IMR-90 (cell line): ENCODE measurements around the gene NTRK2. TPM values are rescaled to one million over a fixed set of nuclear protein-coding genes. Genes with fewer than 3 reads are reported as not detected.

Experiments
- ATAC-seq: fragments of 200-7000 bp; cut with Tn5 transposase; 2 replicates; pipeline ENCODE4 v1.9.1; 2020; ENCODE audit warnings: low read depth, mild to moderate bottlenecking, moderate library complexity
- BruUV-seq: library from RNA; stranded (reverse); fragments of 400-500 nt; replicated peaks from 2 replicates; lab custom pipeline; 2021; lab: Mats Ljungman, UMichigan
- CTCF ChIA-PET: fragments of 300-600 bp; formaldehyde crosslinking; extraction: SDS; loops from one replicate; lab custom pipeline; 2021; ENCODE audit warnings: antibody characterized with exemption; lab: Yijun Ruan, JAX
- POLR2A ChIA-PET: fragments of 300-600 bp; sonication (Branson Sonifier 250); formaldehyde crosslinking; loops from one replicate; lab custom pipeline; 2022; ENCODE audit warnings: antibody characterized with exemption; ENCODE audit not compliant: unreplicated experiment; lab: Charles Lee
- DNase-seq: peaks from one replicate; pipeline ENCODE4 v3.0.0; 2013
- H2AFZ ChIP-seq: replicated peaks from 2 replicates; pipeline ENCODE3; 2013; ENCODE audit warnings: low read length, mild to moderate bottlenecking; ENCODE audit not compliant: poor library complexity
- H2AK5ac ChIP-seq: 2 replicates; pipeline ENCODE4 v1.6.1; 2013; ENCODE audit warnings: low read depth, low read length, inconsistent platforms
- H2AK9ac ChIP-seq: replicated peaks from 2 replicates; pipeline ENCODE3; 2013; ENCODE audit warnings: mild to moderate bottlenecking, low read depth, low read length, moderate library complexity; ENCODE audit not compliant: poor library complexity
- H2BK120ac ChIP-seq: 2 replicates; pipeline ENCODE4 v1.6.1; 2013; ENCODE audit warnings: low read depth, low read length, inconsistent platforms
- H2BK15ac ChIP-seq: 3 replicates; pipeline ENCODE4 v1.6.1; 2013; ENCODE audit warnings: low read depth, low read length, inconsistent platforms
- H2BK20ac ChIP-seq: 2 replicates; pipeline ENCODE4 v1.6.1; 2013; ENCODE audit warnings: low read depth, mild to moderate bottlenecking, inconsistent platforms, low read length, moderate library complexity
- H2BK5ac ChIP-seq: 2 replicates; pipeline ENCODE4 v1.6.1; 2013; ENCODE audit warnings: mild to moderate bottlenecking, low read depth, low read length, inconsistent platforms; ENCODE audit not compliant: poor library complexity, severe bottlenecking
- H3K14ac ChIP-seq: replicated peaks from 2 replicates; pipeline ENCODE4 v1.6.1; 2013; ENCODE audit warnings: low read depth, low read length, inconsistent platforms
- H3K18ac ChIP-seq: 2 replicates; pipeline ENCODE4 v1.6.1; 2013; ENCODE audit warnings: low read depth, low read length, control low read depth
- H3K23ac ChIP-seq: 2 replicates; pipeline ENCODE4 v1.6.1; 2013; ENCODE audit warnings: low read depth, low read length, inconsistent platforms
- H3K27ac ChIP-seq: 2 replicates; pipeline ENCODE4 v1.5.1; 2013; ENCODE audit warnings: mild to moderate bottlenecking, control low read depth, low read length; ENCODE audit not compliant: insufficient read depth
- H3K27me3 ChIP-seq: 2 replicates; pipeline ENCODE4 v1.6.1; 2013; ENCODE audit warnings: low read length; ENCODE audit not compliant: control insufficient read depth, insufficient read depth
- H3K36me3 ChIP-seq: 2 replicates; pipeline ENCODE4 v1.6.1; 2013; ENCODE audit warnings: low read length, mixed read lengths; ENCODE audit not compliant: control insufficient read depth, insufficient read depth
- H3K4ac ChIP-seq: 2 replicates; pipeline ENCODE4 v1.6.1; 2013; ENCODE audit warnings: low read depth, low read length, inconsistent platforms
- H3K4me1 ChIP-seq: 2 replicates; pipeline ENCODE4 v1.6.1; 2013; ENCODE audit warnings: low read length, mixed read lengths; ENCODE audit not compliant: control insufficient read depth, insufficient read depth
- H3K4me2 ChIP-seq: 2 replicates; pipeline ENCODE4 v1.6.1; 2013; ENCODE audit warnings: low read depth, mild to moderate bottlenecking, control low read depth, low read length, moderate library complexity
- H3K4me3 ChIP-seq: 2 replicates; pipeline ENCODE4 v1.5.1; 2013; ENCODE audit warnings: low read depth, mild to moderate bottlenecking, control low read depth, low read length, moderate library complexity; ENCODE audit not compliant: insufficient read depth
- H3K56ac ChIP-seq: 2 replicates; pipeline ENCODE4 v1.6.1; 2013; ENCODE audit warnings: low read length, inconsistent platforms; ENCODE audit not compliant: insufficient read depth; ENCODE audit errors: extremely low read depth
- H3K79me1 ChIP-seq, 2 experiments: 2 replicates each; pipeline ENCODE4 v1.6.1; 2013; ENCODE audit warnings: low read length in 2 of 2, inconsistent platforms in 1 of 2, low read depth in 1 of 2
- H3K9ac ChIP-seq: 2 replicates; pipeline ENCODE4 v1.6.1; 2013; ENCODE audit warnings: low read depth, low read length, control low read depth
- H3K9me1 ChIP-seq: 2 replicates; pipeline ENCODE4 v1.6.1; 2013; ENCODE audit warnings: low read length, inconsistent platforms; ENCODE audit not compliant: insufficient read depth
- H3K9me3 ChIP-seq: 2 replicates; pipeline ENCODE4 v1.6.1; 2013; ENCODE audit warnings: low read length; ENCODE audit not compliant: control insufficient read depth, insufficient read depth
- H4K20me1 ChIP-seq: 2 replicates; pipeline ENCODE4 v1.6.1; 2013; ENCODE audit warnings: low read length, inconsistent platforms; ENCODE audit not compliant: insufficient read depth
- H4K5ac ChIP-seq: 2 replicates; pipeline ENCODE4 v1.6.1; 2013; ENCODE audit warnings: mild to moderate bottlenecking, low read depth, low read length, control low read depth
- H4K8ac ChIP-seq, 2 experiments: 2 replicates each; pipeline ENCODE4 v1.6.1; 2013; ENCODE audit warnings: low read depth in 2 of 2, low read length in 2 of 2, control low read depth in 1 of 2, inconsistent platforms in 1 of 2
- H4K91ac ChIP-seq: 2 replicates; pipeline ENCODE4 v1.6.1; 2013; ENCODE audit warnings: low read depth, low read length, inconsistent platforms; ENCODE audit not compliant: insufficient read depth
- BHLHE40 ChIP-seq: fragments of 150-350 bp; IDR thresholded peaks from 2 replicates; pipeline ENCODE4 v1.6.1; 2016; ENCODE audit warnings: mild to moderate bottlenecking, low read depth, low read length
- CEBPB ChIP-seq: IDR thresholded peaks from 2 replicates; pipeline ENCODE4 v1.6.1; 2012; ENCODE audit warnings: low read depth, low read length, improper control_type of control experiment
- CHD1 ChIP-seq: IDR thresholded peaks from 2 replicates; pipeline ENCODE4 v1.6.1; 2012; ENCODE audit warnings: low read depth, low read length, improper control_type of control experiment
- MAFK ChIP-seq: IDR thresholded peaks from 2 replicates; pipeline ENCODE4 v1.6.1; 2012; ENCODE audit warnings: low read depth, low read length, improper control_type of control experiment
- MAZ ChIP-seq: IDR thresholded peaks from 2 replicates; pipeline ENCODE4 v1.6.1; 2012; ENCODE audit warnings: low read depth, mild to moderate bottlenecking, low read length, improper control_type of control experiment, moderate library complexity, borderline replicate concordance
- MXI1 ChIP-seq: IDR thresholded peaks from 2 replicates; pipeline ENCODE4 v1.6.1; 2012; ENCODE audit warnings: low read depth, mild to moderate bottlenecking, low read length, moderate library complexity, borderline replicate concordance
- NFE2L2 ChIP-seq: fragments of 150-350 bp; IDR thresholded peaks from 2 replicates; pipeline ENCODE4 v1.6.1; 2016; ENCODE audit warnings: low read depth, mild to moderate bottlenecking, low read length
- POLR2A ChIP-seq: IDR thresholded peaks from 2 replicates; pipeline ENCODE4 v1.6.1; 2012; ENCODE audit warnings: mild to moderate bottlenecking, low read depth, low read length
- RCOR1 ChIP-seq: IDR thresholded peaks from 2 replicates; pipeline ENCODE4 v1.6.1; 2012; ENCODE audit warnings: mild to moderate bottlenecking, low read length, improper control_type of control experiment; ENCODE audit not compliant: insufficient replicate concordance
- RFX5 ChIP-seq: IDR thresholded peaks from 2 replicates; pipeline ENCODE4 v1.8.0; 2012; ENCODE audit warnings: low read depth, mild to moderate bottlenecking, low read length, moderate library complexity
- WGBS, 2 experiments: methylation state at CpG; one replicate each; pipeline versions ENCODE4 v1.1.5 to v1.1.7; 2013; ENCODE audit warnings: missing lambda C conversion rate in 2 of 2; ENCODE audit not compliant: insufficient read length in 1 of 2; ENCODE audit errors: extremely low coverage in 2 of 2; 5-methylcytosine and 5-hydroxymethylcytosine counted together
- dilution Hi-C: fragments of 300-500 bp; cut with HindIII; formaldehyde crosslinking; loops from one replicate; pipeline ENCODE4 v1.14.3; 2018; ENCODE audit warnings: low sequenced_read_pairs; ENCODE audit not compliant: unreplicated experiment
- in situ Hi-C: fragments of 300-500 bp; cut with MboI; formaldehyde crosslinking; loops from 3 replicates; pipeline ENCODE4 v1.14.3; 2019; ENCODE audit warnings: low sequenced_read_pairs, inconsistent platforms, mixed read lengths
- intact Hi-C: fragments of 100-400 bp; cut with micrococcal nuclease; formaldehyde crosslinking; loops from 2 replicates; pipeline ENCODE4 v1.10.0; 2022
- polyA plus RNA-seq, 3 experiments: library from polyadenylated mRNA; depleted of rRNA; stranded (reverse); fragments of >200 nt; gene quantifications; 2 replicates each; pipeline ENCODE4 v1.2.3, GENCODE V29; 2012; ENCODE audit warnings: low replicate concordance in 1 of 3
- total RNA-seq: library from RNA; depleted of rRNA; stranded (reverse); fragments of >200 nt; gene quantifications from 2 replicates; pipeline ENCODE4 v1.2.3, GENCODE V29; 2012
- TF ChIP-seq, protein P1 (sequence below): fragments of 150-350 bp; IDR thresholded peaks from 2 replicates; pipeline ENCODE4 v1.6.1; 2017; ENCODE audit warnings: mild to moderate bottlenecking, antibody characterized with exemption, low read length, low read depth
- TF ChIP-seq, protein P2 (sequence below): conservative IDR thresholded peaks from 2 replicates; pipeline ENCODE4 v1.5.1; 2012; ENCODE audit warnings: mild to moderate bottlenecking, low read depth, low read length, improper control_type of control experiment
- TF ChIP-seq, protein P3 (sequence below): fragments of 150-350 bp; IDR thresholded peaks from 2 replicates; pipeline ENCODE4 v1.6.1; 2016; ENCODE audit warnings: low read depth, mild to moderate bottlenecking, low read length, moderate library complexity, borderline replicate concordance

NTRK2 gene
- total and polyA plus RNA-seq, 2 of the 4 experiments (the other 2 are of a cell fraction): under 0.01 to 0.02 TPM

DNA sequence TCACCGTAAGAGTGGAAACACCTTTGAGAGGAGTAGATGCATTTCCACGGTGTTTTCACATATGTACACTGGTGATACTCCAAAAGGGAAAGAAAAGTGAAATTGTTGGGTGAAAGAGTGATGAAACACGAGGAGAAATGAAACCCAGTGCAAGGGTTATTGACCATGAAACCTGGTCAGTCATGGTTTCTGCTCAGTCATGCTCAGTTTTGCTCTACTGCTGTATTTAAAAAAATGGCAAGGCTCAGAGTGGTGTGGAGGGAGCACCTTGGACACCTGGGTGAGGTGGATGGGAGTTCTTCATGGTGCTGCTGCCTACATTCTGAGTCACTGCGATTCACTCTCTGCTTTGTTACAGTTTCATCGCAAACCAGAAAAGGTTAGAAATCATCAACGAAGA is 32.3 kb downstream of the NTRK2 start:
- no peak overlapping the region for H3K27ac ChIP-seq
- no peak for ATAC-seq
- H3K56ac ChIP-seq: no peak overlapping the region
- H2BK15ac ChIP-seq: no peak overlapping the region
- in situ Hi-C loops: no loop called here
- no peaks in the 10 kb centered on the region for H3K9me1 ChIP-seq
- no peak overlapping the region for H2AFZ ChIP-seq
- 54% methylated on average over 4 of the region's 6 CpGs; no CpG with 5 or more reads in 1 of the 2 experiments for WGBS, 2 experiments
- no peak overlapping the region for H3K23ac ChIP-seq
- ChIA-PET POLR2A (no interaction called here), CTCF (no interaction called here)
- no peaks in the 10 kb centered on the region; the same call in 1 of the 2 replicates for H3K9me3 ChIP-seq
- H3K4me1 ChIP-seq: no peaks in the 10 kb centered on the region
- no peak overlapping the region for H4K5ac ChIP-seq
- H2BK20ac ChIP-seq: no peak overlapping the region
- no peak overlapping the region for H3K18ac ChIP-seq
- no peak overlapping the region for H3K4ac ChIP-seq
- H2AK5ac ChIP-seq: no peak overlapping the region
- H2AK9ac ChIP-seq: no peak overlapping the region
- H4K91ac ChIP-seq: no peak overlapping the region
- no TSS peak for BruUV-seq
- no peak overlapping the region for H3K14ac ChIP-seq
- no peaks in the 10 kb centered on the region for H3K36me3 ChIP-seq
- H4K20me1 ChIP-seq: no peaks in the 10 kb centered on the region
- H3K27me3 ChIP-seq: no peaks in the 10 kb centered on the region
- no peak for DNase-seq
- H4K8ac ChIP-seq: no peak overlapping the region
- intact Hi-C loops: no loop called here
- no peak overlapping the region for H3K4me2 ChIP-seq
- dilution Hi-C loops: no loop called here
- H3K4me3 ChIP-seq: no peak overlapping the region
- H2BK5ac ChIP-seq: no peak overlapping the region
- TF ChIP-seq CHD1 (no peak), MXI1 (no peak), CEBPB (no peak), MAZ (no peak), RFX5 (no peak), POLR2A (no peak), NFE2L2 (no peak), RCOR1 (no peak), MAFK (no peak), BHLHE40 (no peak)
- TF ChIP-seq, protein P1, sequence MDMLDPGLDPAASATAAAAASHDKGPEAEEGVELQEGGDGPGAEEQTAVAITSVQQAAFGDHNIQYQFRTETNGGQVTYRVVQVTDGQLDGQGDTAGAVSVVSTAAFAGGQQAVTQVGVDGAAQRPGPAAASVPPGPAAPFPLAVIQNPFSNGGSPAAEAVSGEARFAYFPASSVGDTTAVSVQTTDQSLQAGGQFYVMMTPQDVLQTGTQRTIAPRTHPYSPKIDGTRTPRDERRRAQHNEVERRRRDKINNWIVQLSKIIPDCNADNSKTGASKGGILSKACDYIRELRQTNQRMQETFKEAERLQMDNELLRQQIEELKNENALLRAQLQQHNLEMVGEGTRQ: no peak
- TF ChIP-seq, protein P2, sequence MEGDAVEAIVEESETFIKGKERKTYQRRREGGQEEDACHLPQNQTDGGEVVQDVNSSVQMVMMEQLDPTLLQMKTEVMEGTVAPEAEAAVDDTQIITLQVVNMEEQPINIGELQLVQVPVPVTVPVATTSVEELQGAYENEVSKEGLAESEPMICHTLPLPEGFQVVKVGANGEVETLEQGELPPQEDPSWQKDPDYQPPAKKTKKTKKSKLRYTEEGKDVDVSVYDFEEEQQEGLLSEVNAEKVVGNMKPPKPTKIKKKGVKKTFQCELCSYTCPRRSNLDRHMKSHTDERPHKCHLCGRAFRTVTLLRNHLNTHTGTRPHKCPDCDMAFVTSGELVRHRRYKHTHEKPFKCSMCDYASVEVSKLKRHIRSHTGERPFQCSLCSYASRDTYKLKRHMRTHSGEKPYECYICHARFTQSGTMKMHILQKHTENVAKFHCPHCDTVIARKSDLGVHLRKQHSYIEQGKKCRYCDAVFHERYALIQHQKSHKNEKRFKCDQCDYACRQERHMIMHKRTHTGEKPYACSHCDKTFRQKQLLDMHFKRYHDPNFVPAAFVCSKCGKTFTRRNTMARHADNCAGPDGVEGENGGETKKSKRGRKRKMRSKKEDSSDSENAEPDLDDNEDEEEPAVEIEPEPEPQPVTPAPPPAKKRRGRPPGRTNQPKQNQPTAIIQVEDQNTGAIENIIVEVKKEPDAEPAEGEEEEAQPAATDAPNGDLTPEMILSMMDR: no peak
- TF ChIP-seq, protein P3, sequence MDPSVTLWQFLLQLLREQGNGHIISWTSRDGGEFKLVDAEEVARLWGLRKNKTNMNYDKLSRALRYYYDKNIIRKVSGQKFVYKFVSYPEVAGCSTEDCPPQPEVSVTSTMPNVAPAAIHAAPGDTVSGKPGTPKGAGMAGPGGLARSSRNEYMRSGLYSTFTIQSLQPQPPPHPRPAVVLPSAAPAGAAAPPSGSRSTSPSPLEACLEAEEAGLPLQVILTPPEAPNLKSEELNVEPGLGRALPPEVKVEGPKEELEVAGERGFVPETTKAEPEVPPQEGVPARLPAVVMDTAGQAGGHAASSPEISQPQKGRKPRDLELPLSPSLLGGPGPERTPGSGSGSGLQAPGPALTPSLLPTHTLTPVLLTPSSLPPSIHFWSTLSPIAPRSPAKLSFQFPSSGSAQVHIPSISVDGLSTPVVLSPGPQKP: no peak
- H3K9ac ChIP-seq: no peak overlapping the region
- H3K79me1 ChIP-seq: no peaks in the 10 kb centered on the region
- H2BK120ac ChIP-seq: no peak overlapping the region
